HepG2 (cell line): ENCODE data around the gene RPL6. TPM values are rescaled to one million over a fixed set of nuclear protein-coding genes. Genes with fewer than 3 reads are reported as not detected.

Experiments
- BCLAF1 ChIP-seq: fragments of 450-650 bp; IDR thresholded peaks from 2 replicates; pipeline ENCODE4 v1.6.1; 2017; ENCODE audit warnings: mild to moderate bottlenecking
- BRF2 ChIP-seq: sonication (generic); formaldehyde crosslinking; IDR thresholded peaks from 2 replicates; pipeline ENCODE4 v1.8.1; 2022; ENCODE audit warnings: mild to moderate bottlenecking, missing genetic modification reagents
- E2F1 ChIP-seq: sonication (generic); formaldehyde crosslinking; IDR thresholded peaks from 2 replicates; pipeline ENCODE4 v1.5.0; 2020; ENCODE audit warnings: missing genetic modification reagents
- IRX3 ChIP-seq: sonication (generic); formaldehyde crosslinking; IDR thresholded peaks from 2 replicates; pipeline ENCODE4 v1.8.1; 2023; ENCODE audit warnings: mild to moderate bottlenecking, low read depth, missing genetic modification reagents, borderline replicate concordance
- NFE2L1 ChIP-seq: sonication (generic); formaldehyde crosslinking; IDR thresholded peaks from 2 replicates; pipeline ENCODE4 v1.4.0; 2020; ENCODE audit warnings: missing genetic modification reagents, mild to moderate bottlenecking, borderline replicate concordance
- NKX3-1 ChIP-seq: sonication (generic); formaldehyde crosslinking; IDR thresholded peaks from 2 replicates; pipeline ENCODE4 v1.5.0; 2020; ENCODE audit warnings: missing genetic modification reagents
- PLSCR1 ChIP-seq: sonication (generic); formaldehyde crosslinking; IDR thresholded peaks from 2 replicates; pipeline ENCODE4 v1.5.0; 2020; ENCODE audit warnings: missing genetic modification reagents, mild to moderate bottlenecking, borderline replicate concordance
- TBX3 ChIP-seq: fragments of 450-650 bp; IDR thresholded peaks from 2 replicates; pipeline ENCODE4 v1.6.1; 2017; ENCODE audit warnings: antibody characterized with exemption, mild to moderate bottlenecking, inconsistent platforms, borderline replicate concordance
- TEF ChIP-seq: sonication (generic); formaldehyde crosslinking; IDR thresholded peaks from 2 replicates; pipeline ENCODE4 v1.5.0; 2020; ENCODE audit warnings: missing genetic modification reagents
- THAP7 ChIP-seq: sonication (generic); formaldehyde crosslinking; IDR thresholded peaks from 2 replicates; pipeline ENCODE4 v1.8.1; 2023; ENCODE audit warnings: mild to moderate bottlenecking, missing genetic modification reagents
- THYN1 ChIP-seq: sonication (generic); formaldehyde crosslinking; IDR thresholded peaks from 2 replicates; pipeline ENCODE4 v1.8.1; 2023; ENCODE audit warnings: low read depth, mild to moderate bottlenecking, moderate library complexity, missing genetic modification reagents, borderline replicate concordance
- ZNF275 ChIP-seq: sonication (generic); formaldehyde crosslinking; IDR thresholded peaks from 2 replicates; pipeline ENCODE4 v1.8.0; 2022; ENCODE audit warnings: missing genetic modification reagents, mild to moderate bottlenecking, inconsistent platforms, borderline replicate concordance
- ZNF33A ChIP-seq: sonication (generic); formaldehyde crosslinking; IDR thresholded peaks from 2 replicates; pipeline ENCODE4 v1.5.1; 2020; ENCODE audit warnings: missing genetic modification reagents, mild to moderate bottlenecking, moderate library complexity, borderline replicate concordance
- ZNF607 ChIP-seq: sonication (generic); formaldehyde crosslinking; IDR thresholded peaks from 2 replicates; pipeline ENCODE4 v1.5.1; 2020; ENCODE audit warnings: missing genetic modification reagents, mild to moderate bottlenecking, borderline replicate concordance
- ZNF788 ChIP-seq: sonication (generic); formaldehyde crosslinking; IDR thresholded peaks from 2 replicates; pipeline ENCODE4 v1.5.0; 2020; ENCODE audit warnings: mild to moderate bottlenecking, missing genetic modification reagents, borderline replicate concordance
- polyA plus RNA-seq, 8 experiments: library from polyadenylated mRNA; depleted of rRNA in 3 of 8; stranded (reverse) in 7 of 8; unstranded in 1 of 8; fragments of >200 nt; fragmentation: Illumina TruSeq in 4 of 8; extraction: Trizol in 4 of 8; gene quantifications; 2 replicates each; pipeline versions ENCODE4 v1.2.1 to v1.2.3, GENCODE V29; 2011 to 2016; ENCODE audit warnings: low read depth in 4 of 8, missing spikeins in 1 of 8, mixed read lengths in 1 of 8; ENCODE audit not compliant: insufficient read depth in 1 of 8
- total RNA-seq, 5 experiments: library from RNA; depleted of rRNA; stranded (reverse); fragments of >200 nt; fragmentation: Illumina TruSeq; extraction: Trizol; gene quantifications; 2 replicates each; pipeline ENCODE4 v1.2.3, GENCODE V29; 2016; ENCODE audit warnings: low read depth in 1 of 5

Gene RPL6
- total and polyA plus RNA-seq, 2 of the 13 experiments (the other 11 are each of a cell fraction or from before 2014, with no cell fraction given): 1,551 to 1,719 TPM

GRCh38 chr12:112409064-112409905, at the start of gene RPL6 (continued):
- TF ChIP-seq E2F1 (0 out of 2 replicates have a peak, but pooled peaks have one; percentile 59), BCLAF1 (no peak), TEF (CRISPR knock-in tag) (0 out of 2 replicates have a peak, but pooled peaks have one; percentile 69), NFE2L1 (CRISPR knock-in tag) (no peak), IRX3 (CRISPR knock-in tag) (peak; percentile 79; the same call in 1 of the 2 replicates), ZNF788 (peak; percentile 74; the same call in 1 of the 2 replicates), BRF2 (CRISPR knock-in tag) (0 out of 2 replicates have a peak, but pooled peaks have one; percentile 50), PLSCR1 (CRISPR knock-in tag) (no peak), ZNF607 (CRISPR knock-in tag) (peak; percentile 61; the same call in 1 of the 2 replicates), NKX3-1 (CRISPR knock-in tag) (peak; percentile 26; the same call in 1 of the 2 replicates), TBX3 (no peak), ZNF33A (no peak), THAP7 (CRISPR knock-in tag) (no peak), THYN1 (CRISPR knock-in tag) (no peak), ZNF275 (CRISPR knock-in tag) (peak; percentile 76)
